COLO829 (cell line): ENCODE results near the gene MAN1A1.

Experiments used
- DNase-seq: peaks from one replicate; pipeline ENCODE4 v3.0.0; 2012; ENCODE audit warnings: low spot score

MAN1A1 gene

DNA sequence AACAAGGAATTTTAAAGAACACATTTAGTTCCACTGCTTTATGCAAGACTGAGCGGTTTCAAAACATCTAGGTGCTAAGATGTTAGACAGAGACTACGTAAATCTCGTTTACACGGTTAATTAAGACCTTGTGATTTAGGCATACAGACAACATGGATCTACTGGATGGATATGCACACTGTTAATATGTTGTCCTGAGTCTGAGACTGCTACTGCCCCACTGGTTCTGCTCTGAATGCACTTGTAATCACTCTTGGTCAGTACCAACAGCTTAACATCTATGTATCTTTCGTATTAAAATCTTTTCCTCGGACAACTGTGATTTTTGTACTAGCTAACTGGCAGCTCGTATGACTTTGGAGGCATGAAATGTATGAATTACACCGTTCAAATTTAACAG lies 3.1 kb downstream of the MAN1A1 start:
- no peak for DNase-seq

GRCh38 chr6:119345114-119345513 lies 4.4 kb downstream of the MAN1A1 start:
- DNase-seq, result no peak

DNA sequence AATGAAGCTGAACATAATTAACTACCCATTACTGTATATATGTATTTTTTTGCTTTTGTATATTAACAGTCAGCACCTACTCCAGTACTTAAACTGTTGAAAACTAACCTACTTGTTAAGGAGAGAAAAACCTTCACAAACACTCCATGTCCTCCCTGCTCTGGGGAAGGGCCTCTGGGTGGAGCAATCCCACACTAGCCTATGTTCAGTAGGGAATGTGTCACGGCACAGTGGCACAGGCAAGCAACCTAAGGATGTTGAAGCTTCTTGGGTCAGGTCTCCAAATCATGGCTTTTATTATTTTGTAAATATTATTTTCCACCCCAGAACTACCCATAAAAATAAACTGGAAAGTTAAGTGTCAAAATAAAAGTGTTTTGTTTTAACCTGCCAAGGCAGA lies 5.3 kb downstream of the MAN1A1 start:
- no peak for DNase-seq

DNA sequence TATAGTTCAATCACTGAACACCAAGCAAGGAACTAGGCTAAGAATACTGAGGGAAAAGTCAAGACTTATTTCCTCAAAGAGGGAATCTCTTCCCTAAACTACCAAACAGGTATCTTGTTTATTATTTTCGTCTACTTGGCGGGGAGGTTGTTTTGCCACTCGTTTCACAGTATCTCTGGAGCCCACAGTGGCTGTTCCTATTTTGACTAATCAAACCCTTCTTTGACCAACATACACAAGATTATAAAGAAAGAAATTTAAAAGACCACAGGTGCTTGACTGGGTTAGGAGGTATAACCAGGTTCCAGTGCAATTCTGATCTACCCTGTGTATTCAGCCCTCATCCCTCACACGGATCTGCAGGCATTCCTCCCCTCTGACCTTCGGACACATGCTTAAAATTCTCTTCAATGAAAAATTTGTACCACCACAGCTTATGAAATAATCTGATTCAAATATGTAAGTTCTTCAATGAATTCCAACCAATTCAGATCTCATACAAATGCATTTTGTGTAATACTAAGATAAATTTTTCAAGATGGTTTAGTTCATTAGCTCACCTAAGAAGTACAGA lies 5.9 kb downstream of the MAN1A1 start:
- no peak for DNase-seq

- DNase-seq, result no peak
Measured at GRCh38 chr6:119343167-119343566, 6.4 kb downstream of the MAN1A1 start.

GRCh38 chr6:119342430-119342829 lies 7.1 kb downstream of the MAN1A1 start:
- DNase-seq, result no peak

GRCh38 chr6:119340796-119341487 lies 8.6 kb downstream of the MAN1A1 start:
- DNase-seq, result no peak

DNA sequence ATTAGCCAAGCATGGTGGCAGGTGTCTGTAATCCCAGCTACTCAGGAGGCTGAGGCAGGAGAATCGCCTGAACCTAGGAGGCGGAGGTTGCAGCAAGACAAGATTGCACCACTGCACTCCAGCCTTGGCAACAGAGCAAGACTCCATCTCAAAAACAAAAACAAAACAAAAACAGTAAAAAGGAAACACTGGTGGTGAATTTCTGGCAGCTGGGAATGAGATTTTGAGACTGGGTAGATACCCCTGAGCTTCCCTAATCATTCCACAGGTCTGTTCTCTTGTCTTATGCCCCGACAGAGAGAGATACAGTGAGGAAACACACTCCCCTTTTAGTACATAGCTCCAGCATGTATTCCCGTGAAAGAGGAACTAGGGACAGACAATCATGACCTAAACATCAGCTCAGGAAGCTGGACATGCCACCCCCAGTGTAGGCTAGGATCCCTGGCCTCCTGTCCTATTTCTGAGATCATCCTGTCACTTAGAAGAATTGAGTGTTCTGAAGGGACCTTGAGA lies 9.6 kb downstream of the MAN1A1 start:
- no peak for DNase-seq

GRCh38 chr6:119337762-119338161 lies 11.8 kb downstream of the MAN1A1 start:
- DNase-seq, result no peak

DNA sequence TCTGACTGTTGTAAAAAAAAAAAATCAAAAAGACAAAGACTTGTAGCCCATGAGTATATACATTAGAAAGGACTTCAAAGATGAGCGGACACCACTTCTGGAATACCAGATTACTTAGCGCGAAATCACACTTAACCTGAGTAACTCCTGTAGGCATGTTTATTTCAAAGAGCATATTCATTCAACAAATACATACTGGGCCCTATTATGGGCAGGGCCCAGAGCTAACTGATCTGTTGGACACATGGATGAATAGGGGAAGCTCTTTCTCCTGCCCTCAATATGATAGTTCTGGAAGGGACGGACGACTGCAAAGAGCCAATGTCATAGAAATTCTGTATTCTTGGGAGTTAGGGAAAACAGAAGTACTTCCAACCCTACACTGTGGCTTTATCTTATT lies 12.3 kb downstream of the MAN1A1 start:
- DNase-seq, result no peak

DNA sequence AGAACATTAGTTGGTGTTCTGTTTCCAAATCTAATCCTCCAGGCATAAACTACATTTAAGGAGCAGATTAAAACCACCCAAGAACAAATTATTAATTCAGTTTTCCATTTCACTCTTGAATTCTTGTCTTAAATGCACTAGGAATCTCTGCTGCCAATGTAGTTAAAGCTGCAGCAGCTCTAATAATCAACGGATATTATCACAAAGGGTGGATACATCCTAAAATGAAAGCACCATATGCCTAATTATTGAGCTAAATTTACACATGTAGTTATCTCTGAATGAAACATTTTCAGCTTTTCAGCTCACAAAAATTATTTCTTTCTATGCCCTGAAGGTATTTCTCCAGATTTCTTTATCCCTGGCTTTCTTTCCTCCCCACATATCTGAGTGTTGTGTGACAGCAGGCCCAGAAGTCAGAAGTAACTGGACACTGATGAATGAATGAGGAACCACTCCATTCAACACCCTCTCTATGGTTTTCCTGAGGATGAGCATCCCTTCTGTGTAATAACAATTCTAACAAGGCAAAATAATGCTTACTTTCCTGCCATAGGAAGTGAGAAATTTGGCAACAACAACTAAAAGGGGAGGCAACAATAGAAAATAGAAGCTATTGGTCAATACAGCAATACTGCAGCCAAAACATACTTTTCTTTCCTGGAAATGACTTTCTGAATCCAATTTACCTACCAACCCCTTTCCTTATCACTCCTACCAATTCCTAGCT lies 14.9 kb downstream of the MAN1A1 start:
- no peak for DNase-seq

DNA sequence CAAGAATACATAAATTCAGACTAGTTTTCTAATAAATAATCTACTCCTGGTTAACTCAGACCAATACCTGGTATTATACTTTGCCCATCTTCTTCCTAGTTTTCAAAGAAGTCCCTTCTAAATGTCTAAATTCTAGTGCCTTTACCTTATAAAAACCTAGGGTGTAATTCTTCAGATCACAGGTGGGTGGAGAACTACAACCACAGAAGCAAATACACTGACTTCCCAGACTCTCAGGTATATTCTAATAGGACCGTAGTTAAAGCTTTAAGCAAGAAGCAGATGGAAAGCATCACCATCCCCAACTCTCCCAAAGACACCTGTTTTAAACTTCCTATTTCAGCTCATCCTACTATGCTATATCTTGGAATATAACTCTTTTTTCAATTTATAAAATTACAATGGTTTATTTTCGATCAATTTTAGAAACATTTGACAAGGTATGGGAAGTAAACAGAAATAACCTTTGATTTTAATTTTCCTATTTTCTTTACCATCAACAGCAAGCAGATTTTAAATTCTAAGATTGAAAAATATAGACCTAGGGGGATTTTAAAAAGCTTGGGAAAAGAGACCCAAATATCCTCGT lies 15.8 kb downstream of the MAN1A1 start:
- DNase-seq, result no peak

- DNase-seq, result no peak
Measured at GRCh38 chr6:119333063-119333609, 16.4 kb downstream of the MAN1A1 start.

DNA sequence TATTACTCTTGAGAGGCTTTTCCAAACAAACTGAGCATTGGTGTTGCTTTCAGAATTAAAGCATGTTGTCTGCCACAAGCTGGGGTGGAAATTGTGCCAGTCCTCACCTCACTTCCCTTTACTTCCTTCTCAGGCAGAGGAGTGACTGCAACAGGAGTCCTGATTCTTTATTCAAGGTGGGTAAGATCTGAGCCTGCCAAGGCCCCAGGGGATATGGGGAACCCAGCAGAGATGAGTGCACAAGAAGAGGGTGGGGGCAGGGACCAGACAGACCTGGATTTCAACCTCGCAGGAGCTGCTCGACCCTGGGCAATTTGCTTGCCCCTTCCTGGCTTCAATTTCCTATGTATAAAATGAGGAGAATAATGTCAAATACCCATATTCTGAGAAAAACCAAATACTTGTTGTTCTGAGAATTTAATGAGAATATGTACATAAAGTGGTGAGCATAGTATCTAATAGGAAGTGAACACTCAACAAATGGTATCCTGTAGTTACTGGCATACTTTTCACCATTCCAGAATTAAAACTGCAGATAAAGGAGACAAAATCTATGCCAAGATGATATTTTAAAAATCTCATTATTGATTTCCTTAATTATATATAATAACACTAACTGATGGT lies 17.8 kb downstream of the MAN1A1 start:
- no peak for DNase-seq

DNA sequence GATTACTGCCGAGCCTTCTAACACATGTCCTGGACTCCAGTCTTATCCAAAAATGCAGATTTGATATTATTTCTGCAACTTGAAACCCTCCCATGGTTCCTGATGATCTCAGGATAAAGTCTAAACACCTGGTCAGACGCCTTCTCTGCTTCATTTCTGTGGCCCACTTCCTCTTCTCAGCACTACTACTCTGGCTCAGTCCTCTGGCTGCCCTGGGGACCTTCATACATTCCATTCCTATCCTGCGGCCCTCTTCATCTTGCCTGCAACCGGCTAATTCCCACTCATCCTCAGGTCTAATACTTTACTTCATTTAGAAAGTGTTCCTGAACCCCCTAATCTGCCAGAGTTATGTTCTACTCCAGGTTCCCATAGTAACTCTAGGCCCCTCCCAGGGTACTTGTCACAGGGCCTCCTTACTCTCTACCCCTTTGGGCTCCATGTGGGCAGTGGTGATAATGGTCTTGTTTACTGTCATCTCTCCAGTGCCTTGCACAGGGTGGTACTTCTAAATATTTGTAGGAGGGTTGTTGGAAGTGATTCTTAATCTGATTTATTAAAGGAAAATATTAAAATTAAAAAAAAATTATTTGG lies 18.9 kb downstream of the MAN1A1 start:
- DNase-seq, result no peak

- DNase-seq, result no peak
Measured at GRCh38 chr6:119329794-119330180, 19.8 kb downstream of the MAN1A1 start.

DNA sequence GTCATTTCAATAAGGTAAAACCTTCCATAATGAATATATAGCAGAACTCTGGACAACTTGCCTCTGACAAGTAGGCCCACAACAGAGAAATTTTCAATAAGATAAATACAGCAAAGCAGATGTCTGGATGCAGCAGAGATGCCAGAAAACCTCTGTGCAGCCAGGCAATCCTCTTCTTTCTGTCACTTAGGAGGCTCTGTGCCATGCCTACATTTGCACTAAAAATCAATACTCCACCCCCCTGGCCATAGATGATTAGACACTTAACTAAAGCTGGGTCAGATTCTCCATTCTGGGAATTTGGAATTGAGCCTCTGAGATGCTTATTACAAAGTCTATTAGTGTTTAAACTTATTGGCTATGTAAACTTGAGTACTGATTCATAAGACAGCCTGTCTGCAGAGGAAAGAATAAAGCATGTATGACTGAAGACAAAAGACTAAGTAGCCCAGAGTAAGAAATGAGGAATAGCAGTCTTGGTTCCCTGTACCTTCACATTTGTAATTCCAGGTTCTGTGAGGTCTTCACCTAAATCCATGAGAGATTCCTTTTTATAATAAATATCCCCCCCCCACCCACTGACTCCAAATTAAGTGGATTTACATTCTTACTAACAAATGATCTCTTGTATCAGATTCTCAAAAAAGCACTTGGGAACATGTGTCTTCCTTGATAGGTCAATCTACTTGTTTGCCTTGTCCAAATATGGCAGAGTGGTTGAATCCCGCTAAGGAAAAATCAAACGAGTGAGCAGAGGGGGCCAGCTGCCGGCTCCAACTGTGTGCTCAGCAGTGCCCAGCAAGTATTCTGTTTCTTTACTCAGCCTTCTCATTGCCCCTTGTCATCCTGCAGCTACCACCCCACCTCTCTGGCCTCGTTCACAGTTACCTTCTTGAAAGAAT lies 20.4 kb downstream of the MAN1A1 start:
- no peak for DNase-seq

- DNase-seq, result no peak
Measured at GRCh38 chr6:119328254-119328653, 21.3 kb downstream of the MAN1A1 start.

DNA sequence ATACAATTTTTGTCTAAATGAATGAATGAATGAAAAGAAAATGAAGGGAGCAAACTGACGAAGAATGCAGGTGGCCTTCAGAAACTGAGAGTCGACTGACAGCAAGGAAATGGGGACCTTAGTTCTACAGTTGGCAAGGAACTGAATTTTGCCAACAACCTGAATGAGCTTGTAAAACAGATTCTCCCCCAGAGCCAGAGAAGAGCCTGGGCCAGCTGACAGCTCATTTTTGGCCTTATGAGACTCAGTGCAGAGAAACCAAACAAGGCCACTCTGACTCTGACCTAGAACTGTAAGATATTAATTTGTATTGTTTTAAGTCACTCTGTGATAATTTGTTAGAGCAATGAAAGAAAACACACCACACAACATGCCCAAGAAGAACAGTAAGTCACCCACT lies 21.8 kb downstream of the MAN1A1 start:
- DNase-seq, result no peak

DNA sequence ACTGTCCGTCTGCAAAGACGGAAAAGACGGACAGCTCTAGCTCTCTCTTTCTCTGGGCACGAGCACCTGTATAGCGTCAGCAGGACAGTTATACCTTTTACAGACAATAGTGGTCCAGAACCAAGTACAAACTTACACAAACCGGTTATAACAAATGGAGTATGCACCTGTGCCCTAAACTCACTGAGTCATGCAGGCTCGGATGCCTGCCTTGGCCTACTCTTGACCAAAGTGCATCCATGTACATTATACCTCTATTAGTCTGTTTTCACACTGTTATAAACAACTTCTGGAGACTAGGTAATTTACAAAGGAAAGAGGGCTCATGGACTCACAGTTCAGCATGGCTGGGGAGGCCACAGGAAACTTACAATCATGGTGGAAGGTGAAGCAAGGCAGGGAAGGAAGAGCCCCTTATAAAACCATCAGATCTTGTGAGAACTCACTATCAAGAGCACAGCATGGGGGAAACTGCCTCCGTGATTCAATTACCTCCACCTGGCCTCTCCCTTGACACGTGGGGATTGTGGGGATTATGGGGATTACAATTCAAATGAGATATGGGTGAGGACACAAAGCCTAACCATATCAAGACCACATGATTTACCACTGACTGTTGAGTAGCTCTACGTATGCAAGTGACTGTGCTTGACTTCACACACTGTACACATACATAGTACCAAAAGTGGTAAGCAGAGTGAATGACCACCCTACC lies 23.1 kb downstream of the MAN1A1 start:
- DNase-seq, result no peak
